GM18870 (cell line): ENCODE measurements around the gene NAALADL1.
"Not testable (repeated sequence)": the region's sequence is repeated elsewhere in the genome, so short reads cannot be mapped to it uniquely, and the experiment has no call there.

Experiments used
- ATAC-seq: cut with Tn5 transposase; IDR thresholded peaks from one replicate; pipeline ENCODE4 v1.9.1; 2021; ENCODE audit warnings: moderate library complexity; ENCODE audit not compliant: unreplicated experiment

NAALADL1 gene

DNA sequence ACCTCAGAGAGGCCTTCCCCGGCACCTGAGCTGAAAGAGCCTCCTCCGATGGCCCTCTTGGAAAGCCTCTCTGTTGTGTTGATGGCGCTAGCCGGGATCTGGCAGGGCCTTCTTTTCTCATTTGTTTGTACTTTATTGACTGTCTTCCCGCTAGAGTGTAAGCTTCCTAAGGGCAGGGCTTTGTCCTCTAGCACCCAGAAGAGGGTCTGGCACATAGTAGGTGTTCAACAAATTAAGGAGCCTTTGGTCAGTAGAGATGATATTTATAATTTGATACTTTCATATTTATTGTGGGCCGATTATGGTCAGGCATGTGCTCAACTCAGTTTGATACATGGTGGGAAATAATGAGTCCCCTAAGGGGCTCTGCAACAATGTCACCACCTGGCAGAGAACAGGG lies 40.4 kb downstream of the NAALADL1 start:
- ATAC-seq: no peak

DNA sequence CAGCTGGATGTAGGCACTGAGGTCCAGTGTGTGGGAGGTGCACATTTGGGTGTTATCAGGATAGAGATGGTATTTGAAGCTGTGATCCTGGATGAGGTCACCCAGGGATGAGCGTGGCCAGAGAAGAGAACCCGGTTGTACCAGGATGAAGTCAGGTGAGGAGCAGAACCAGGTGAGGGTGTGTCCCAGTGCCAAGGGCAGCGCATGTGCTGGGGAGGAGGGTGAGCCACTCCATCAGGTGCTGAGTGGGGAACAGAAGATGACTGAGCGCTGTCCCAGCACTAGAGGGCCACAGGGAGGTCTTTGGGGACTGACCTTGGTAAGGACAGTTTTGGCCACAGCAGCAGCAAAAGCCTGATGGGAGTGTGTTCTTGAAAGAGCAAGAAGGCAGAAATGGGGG lies 41.6 kb downstream of the NAALADL1 start:
- no peak for ATAC-seq

DNA sequence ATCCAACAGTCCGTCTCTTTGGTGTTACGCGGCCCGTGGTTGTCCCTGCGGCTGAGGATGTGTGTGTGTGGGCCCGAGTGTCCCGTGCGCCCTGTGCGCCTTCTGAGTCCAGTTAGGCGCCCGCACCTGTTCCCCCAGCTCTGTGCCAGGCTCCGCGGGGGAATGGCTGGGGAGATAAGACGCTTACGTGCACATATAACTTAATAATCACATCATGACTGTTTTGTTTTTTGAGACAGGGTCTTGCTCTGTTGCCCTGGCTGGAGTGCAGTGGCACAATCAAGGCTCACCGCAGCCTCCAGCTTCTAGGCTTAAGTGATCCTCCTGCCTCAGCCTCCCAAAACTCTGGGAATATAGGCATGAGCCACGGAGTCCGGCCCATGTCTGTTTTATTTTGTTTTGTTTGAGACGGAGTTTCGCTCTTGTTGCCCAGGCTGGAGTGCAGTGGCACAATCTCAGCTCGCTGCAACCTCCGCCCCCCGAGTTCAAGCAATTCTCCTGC lies 43.6 kb downstream of the NAALADL1 start:
- ATAC-seq: no peak

DNA sequence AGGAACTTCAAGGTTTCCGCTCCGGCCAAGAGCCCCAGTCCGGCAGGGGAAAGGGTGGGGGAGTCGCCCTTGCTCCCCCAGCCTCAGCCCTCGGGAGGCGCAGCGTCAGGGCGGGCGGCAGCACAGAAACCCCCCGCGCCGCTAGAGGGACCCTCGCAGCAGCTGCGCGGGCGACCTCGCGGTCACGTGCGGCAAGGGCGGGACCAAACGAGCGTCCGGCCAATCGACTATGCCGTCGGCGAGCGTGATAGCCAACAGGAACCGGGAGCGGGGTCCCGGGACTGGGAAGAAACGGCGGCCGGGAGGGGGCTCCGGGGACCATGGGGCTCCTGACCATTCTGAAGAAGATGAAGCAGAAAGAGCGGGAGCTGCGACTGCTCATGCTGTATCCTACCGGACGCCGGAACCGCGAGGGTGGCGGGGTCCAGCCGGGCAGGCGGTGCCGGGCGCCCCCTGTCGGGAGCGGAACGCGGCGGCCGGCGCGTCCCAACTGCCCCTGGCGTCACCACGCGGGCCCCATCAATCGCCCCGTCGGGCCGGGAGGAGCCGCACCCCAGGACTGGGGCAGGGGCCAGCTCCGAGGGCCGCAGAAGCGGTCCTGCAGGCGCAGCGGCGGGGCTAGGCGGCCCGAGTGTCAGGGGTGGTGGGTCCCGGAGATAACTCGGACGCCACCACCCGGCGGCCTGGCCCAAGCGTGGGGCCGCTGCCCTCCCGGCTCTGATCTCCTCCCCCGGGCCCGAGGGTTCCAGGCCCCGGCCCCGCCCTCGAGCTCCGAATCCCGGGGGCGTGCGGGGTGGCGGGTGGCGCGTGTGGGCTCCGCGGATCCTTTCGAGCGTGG lies 44.2 kb downstream of the NAALADL1 start, which contains the start of gene ARL2:
Gene ARL2 (plus strand): TSS at position 273 of the 838 bp plus-strand sequence. CDS start 48 bp downstream, at position 321.
- ATAC-seq: peak; percentile 64

DNA sequence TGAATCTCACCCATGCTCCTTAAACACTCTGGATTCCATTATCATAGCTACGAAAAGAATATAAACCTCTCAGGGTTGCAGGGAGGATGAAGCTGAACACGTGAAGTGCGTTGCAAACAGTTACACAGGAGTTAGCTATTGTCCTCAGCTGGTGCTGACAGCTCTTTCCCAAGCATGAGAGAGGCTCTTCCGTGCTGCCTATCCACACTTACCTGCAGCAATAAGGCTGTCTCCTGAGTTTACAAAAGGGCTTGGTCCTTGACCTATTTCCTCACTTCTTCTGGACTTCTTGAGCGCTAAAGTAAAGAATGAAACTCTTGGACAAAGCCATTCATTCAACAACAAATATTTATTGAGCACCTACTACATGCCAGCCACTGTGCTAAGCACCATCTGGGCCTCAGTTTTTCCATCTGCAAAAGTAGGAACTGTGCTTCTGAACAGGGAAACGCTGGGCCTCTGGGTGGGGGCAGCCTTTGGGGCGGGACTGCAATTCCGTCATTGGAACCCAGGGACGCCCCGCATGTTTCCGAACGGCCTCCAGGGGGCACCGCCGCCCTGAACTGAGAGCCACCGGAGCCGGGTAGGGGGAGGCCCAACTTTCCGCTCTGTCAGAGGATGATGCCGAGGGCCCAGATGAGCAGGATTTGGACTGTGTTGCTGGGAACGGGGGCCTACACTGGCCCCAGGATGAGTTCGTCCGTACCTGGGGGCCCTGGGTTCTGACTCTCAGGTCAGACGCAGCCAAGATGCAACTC lies 45.0 kb downstream of the NAALADL1 start:
- ATAC-seq: peak; percentile 67

DNA sequence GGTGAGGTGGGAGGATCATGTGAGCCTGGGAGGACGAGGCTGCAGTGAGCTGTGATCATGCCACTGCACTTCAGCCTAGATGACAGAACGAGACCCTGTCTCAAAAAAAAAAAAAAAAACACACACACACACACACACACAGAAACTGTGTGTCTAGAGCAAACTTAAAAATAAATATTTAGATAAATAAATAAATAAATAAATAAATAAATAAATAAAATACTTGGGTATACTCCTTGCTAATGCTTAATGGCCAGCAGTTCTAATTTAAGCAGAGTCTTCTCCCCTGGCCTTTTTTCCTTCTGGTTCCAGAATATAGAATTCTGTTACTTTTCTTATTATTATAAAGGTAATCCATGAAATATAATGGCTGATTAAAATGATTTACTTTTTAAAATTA lies 49.5 kb downstream of the NAALADL1 start:
- ATAC-seq: no peak

DNA sequence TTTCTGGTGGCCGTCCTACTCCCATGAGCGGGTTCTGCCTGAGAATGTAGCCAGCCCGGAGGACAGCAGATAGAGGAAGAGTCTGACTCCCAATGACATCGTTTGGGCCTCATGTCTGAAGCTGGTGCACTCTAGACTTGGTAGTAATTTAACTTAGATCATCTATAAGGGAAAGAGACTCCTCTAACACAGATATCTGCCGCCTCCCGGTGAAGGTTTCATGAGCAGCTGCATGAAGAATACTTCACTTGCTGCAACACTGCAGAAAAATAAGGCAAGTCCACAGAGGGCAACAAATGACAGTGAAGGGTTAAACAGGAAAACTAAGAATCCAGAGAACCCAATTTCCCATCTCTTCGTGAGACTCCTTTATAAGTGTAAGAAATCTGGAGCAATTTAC lies 50.3 kb downstream of the NAALADL1 start:
- ATAC-seq: no peak

DNA sequence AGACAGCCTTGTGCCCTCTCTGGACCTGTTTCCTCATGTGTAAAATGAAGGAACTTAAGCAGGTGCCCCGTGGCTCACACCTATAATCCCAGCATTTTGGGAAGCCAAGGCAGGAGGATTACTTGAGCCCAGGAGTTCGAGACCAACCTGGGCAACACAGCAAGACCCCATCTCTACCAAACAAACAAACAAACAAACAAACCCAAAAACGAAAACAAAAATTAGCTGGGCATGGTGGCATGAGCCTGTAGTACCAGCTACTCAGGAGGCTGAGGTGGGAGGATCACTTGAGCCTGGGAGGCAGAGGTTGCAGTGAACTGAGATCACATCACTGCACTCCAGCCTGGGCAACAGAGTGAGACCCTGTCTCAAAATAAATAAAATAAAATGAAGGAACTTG lies 54.4 kb downstream of the NAALADL1 start:
- ATAC-seq: not testable (repeated sequence)

DNA sequence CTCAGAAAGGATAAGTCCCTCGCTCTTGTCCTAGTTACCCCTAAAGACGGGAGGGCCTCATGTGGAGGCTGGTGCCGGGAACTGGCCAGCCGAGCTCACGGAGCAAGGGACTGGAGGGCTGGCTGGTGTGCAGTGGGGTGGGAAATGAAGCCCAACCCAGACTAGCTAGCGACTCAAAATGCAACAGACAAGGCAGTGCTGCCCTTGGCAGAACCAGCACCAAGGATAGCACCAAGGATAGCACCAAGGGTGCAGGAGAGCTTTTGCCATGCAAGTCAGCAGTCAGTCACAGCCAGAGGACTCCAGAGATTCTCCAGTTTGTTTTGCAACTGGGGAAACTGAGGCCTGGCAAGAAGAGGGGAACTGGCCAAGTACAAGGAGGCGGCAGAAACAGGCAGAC lies 55.1 kb downstream of the NAALADL1 start:
- ATAC-seq: no peak

DNA sequence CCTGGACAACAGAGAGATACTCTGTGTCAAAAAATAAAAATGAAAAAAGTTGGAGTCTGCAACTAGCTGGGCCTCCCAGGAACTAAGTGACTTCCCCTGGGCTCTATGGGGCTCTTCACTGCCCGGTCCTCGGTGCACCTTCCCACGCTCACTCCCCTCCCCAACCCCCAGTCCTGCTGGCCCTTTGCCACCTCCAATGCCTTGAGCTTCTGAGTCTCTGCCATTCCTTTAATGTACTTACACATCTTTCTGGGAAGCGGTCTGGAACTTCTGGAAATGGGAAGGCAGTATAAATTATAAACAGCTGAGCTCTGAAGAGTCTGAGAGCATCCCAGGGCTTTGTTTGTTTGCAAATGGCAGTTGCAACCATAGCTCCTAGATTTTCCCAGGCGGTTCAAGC lies 55.6 kb downstream of the NAALADL1 start:
- no peak for ATAC-seq

DNA sequence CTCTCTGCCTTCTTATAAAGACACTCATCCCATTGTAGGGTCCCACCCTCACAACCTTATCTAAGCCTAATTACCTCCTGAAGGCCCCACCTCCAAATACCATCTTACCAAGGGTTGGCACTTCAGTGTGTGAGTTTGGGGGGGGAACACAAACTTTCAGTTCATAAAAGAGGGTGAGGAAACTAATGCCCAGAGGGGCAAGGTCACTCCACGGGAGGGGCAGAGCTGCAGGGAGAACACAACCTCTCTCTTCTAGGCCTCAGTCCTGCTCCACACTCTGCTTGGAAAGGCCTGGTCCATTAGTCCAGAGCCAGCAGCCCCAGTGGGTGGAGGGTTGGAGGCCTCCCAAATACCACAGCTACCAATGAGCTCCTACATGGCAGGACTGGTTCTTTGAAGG lies 58.9 kb downstream of the NAALADL1 start:
- no peak for ATAC-seq

DNA sequence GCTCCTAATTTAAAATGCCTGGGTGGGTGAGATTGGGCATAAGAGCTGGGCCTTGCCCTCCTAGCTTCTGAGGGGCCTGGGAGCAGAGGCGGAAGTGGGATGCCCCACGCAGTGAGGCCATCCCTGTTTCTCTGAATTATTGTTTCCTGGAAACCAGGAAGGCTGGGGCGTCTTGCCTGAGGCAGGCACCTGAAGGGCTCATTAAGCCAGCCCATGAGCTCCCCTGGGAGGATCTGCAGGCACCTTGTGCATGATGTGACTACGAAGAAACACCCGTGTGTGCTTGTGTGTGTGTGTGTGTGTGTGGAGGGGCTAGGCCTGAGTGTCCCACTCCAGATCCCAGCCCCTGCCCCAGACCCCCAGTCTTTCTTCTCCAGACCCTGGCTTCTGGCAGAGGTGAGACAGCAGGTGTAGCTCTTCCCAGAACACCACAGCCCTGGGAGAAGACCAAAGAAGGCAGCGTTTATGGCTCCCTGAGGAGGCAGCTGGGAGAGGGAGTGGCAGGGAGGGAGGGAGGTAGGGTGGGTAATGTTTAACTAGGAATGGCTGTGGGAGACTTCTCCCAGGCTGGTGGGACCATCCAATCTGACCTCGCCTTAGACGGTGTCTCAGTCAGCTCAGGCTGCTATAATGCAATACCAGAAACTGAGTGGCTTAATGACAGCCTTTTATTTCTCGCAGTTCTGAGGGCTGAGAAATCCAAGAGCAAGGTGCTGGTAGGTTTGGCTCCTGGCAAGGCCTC lies 59.5 kb downstream of the NAALADL1 start:
- no peak for ATAC-seq

DNA sequence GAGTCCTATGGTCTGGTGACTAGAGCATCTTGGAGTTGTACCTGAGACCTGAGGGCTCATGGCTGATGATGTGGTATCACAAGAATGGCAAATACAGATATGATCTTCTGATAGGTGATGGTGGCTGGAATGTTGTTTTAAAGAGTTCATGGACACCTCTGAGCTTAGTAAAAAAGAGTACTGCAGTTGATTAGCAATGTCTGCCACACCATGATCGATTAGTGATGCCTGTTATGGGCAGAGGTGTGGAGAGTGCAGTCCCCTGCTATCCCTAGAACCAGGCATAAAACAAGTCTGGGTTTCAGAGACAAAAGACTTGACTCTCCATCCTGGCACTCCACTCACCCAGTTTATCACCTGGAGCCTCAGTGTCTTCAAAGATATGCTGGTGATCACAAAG lies 60.2 kb downstream of the NAALADL1 start:
- ATAC-seq: no peak

DNA sequence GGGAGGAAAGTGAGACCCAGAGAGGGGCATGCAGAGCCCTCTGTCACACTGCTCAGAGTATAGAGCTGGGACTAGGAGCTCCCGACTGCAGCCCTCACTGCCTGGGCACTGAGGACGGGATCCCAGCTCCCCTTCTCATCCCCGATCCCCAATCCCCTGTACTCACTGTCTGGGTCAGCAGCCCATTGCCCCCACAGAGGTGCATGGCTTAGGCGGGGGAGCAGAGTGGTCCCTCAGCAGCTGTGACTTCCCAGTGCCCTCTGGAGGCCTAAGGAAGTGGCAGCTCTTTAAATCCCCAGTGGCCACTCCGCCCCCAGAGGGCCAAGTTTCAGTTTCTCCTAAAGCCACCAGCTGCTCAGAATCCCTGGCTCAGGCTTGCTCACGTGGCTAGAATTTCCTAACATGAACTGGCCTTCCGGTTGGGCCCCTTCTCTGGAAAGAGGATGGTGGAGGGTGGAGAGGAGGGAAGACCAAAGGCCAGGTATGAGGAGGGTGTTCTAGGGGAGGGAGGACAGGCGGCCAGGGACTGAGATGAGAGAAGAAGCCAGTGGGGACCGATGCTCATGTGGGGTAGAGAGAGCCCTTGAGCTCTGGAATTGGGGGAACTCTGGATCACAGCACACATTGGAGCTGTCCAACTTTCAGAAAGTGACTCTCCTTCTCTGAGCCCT lies 61.5 kb downstream of the NAALADL1 start, which contains the start of gene BATF2:
Gene BATF2 (minus strand): TSS at position 262 of the 671 bp plus-strand sequence. CDS start 57 bp downstream, at position 205.
- ATAC-seq: no peak

DNA sequence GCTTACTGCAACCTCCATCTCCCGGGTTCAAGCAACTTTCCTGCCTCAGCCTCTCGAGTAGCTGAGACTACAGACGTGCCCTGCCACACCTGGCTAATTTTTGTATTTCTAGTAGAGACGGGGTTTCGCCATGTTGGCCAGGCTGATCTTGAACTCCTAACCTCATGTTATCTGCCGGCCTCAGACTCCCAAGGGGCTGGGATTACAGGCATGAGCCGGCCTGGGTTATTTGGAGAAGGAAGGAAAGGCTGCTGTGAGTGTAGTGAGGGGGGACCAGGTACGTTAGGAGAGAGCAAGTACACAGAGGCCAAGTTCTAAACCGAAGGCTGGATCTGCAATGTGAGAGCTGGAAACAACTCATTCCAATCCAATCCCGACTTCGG lies 62.0 kb downstream of the NAALADL1 start:
- no peak for ATAC-seq
